ENCODE results near the gene PRELID3B. TPM values are rescaled to one million over a fixed set of nuclear protein-coding genes. Genes with fewer than 3 reads are reported as not detected.

Gene PRELID3B
- total and polyA plus RNA-seq, 7 experiments from 2014 or later, result 17.6 to 70.4 (median 42.0) TPM

DNA sequence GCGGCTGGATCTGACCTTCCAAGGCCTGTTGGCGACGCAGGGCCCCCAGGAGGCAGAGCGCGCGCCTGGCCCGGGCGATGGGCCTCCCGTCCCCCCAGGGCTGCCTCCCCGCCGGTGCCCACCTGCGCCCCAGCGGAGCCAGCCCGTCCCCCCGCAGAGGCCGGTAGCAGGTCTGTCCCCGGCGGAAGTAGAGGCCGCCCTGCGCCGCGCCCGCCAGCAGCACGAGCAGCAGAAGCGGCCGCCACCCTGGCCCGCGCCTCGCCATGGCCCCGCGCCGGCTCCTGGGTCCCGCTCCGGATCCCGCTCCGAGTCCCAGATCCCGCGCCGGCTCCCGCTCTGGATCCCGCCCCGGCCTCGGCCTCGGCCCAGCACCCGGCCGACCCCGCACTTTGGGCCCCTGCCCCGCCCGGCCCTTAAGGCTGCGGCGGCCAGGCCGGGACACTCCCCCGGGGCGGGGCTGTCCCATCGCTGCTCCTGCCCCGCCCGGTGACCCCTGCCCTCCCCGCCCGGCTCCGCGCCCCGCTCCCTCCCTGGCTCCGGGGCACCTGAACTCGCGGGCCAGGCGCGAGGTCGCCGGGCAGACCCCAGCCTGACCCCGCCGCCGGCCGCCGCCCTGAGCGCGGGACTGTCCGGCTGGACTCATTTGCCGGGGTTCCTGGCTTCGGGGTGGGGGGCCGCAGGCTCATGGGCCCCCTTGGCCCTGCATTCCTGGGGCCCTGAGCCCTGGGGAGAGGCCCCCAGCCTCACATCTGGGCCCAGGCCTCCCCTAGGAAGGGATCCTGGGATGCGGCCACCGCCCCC, 35.5 kb downstream of the PRELID3B start, which contains the start of gene CTSZ:
Gene CTSZ, minus strand, starts transcription at position 391 of the 801 bp plus-strand sequence. Its CDS starts 126 bp downstream, at position 265.
- no peaks in the 10 kb centered on the region for H3K27me3 ChIP-seq (ENCODE audit: control insufficient read depth in 2 of 2, insufficient read depth in 2 of 2, low read length in 2 of 2)
- no peaks in the 10 kb centered on the region for H3K27me3 Mint-ChIP-seq
- peak within 1 kb of the TSS; percentile 72 to 89 (median 80) for H3K4me3 Mint-ChIP-seq
- H3K36me3 Mint-ChIP-seq, result peaks cover 0 to 8% (median 0%) of the 10 kb centered on the region in 5 donors
- peak within 1 kb of the TSS; percentile 55 for H3K4me3 ChIP-seq (ENCODE audit: low read length)
- peak within 1 kb of the TSS; percentile 62 for H3K27ac ChIP-seq (ENCODE audit: low read depth, low read length)
- peaks cover 32 to 54% (median 38%) of the 10 kb centered on the region in 7 donors for H3K4me1 Mint-ChIP-seq
- no peaks in the 10 kb centered on the region for H3K36me3 ChIP-seq (ENCODE audit: control insufficient read depth in 2 of 3, insufficient read depth in 3 of 3, low read length in 3 of 3)
- ATAC-seq (peak; percentile 63), DNase-seq (peak in 7 of 9 donors; percentile 22 to 70 (median 36))
- POLR2A ChIA-PET, result no interaction called here
- H3K4me1 ChIP-seq (ENCODE audit: control insufficient read depth in 2 of 2, insufficient read depth in 2 of 2, low read length in 2 of 2), result peaks cover 20 to 23% of the 10 kb centered on the region in 2 donors
- H3K27ac Mint-ChIP-seq, result peak within 1 kb of the TSS in 6 of 9 donors; percentile 36 to 93 (median 62)
- H3K9me3 ChIP-seq (ENCODE audit: control insufficient read depth in 2 of 3, low read length in 3 of 3), result no peaks in the 10 kb centered on the region
- no peaks in the 10 kb centered on the region for H3K9me3 Mint-ChIP-seq
- intact Hi-C loops (cut with micrococcal nuclease), result loop anchor here (1.0 to 2.0 kb wide), 3 partner anchors 25 to 215 kb away; partner anchors contain the start of genes ATP5F1E (in 2 of the 2) and PRELID3B (in 1 of the 2)
- CTCF ChIA-PET, result no interaction called here

GRCh38 chr20:59006167-59006863, 36.3 kb downstream of the PRELID3B start:
- DNase-seq (no peak), ATAC-seq (no peak)
- no peaks in the 10 kb centered on the region for H3K27me3 Mint-ChIP-seq
- Histone ChIP-seq H3K27ac (ENCODE audit: low read depth, low read length) (peak overlapping the region; percentile 62), H3K4me1 (ENCODE audit: control insufficient read depth in 2 of 2, insufficient read depth in 2 of 2, low read length in 2 of 2) (peaks cover 20 to 23% of the 10 kb centered on the region in 2 donors), H3K36me3 (ENCODE audit: control insufficient read depth in 2 of 3, insufficient read depth in 3 of 3, low read length in 3 of 3) (no peaks in the 10 kb centered on the region), H3K4me3 (ENCODE audit: low read length) (peak overlapping the region; percentile 55), H3K27me3 (ENCODE audit: control insufficient read depth in 2 of 2, insufficient read depth in 2 of 2, low read length in 2 of 2) (no peaks in the 10 kb centered on the region), H3K9me3 (ENCODE audit: control insufficient read depth in 2 of 3, low read length in 3 of 3) (no peaks in the 10 kb centered on the region)
- intact Hi-C loops (cut with micrococcal nuclease), result loop anchor here (1.0 to 2.0 kb wide), 2 partner anchors 26 to 36 kb away; partner anchors contain the start of genes ATP5F1E (in 2 of the 2) and PRELID3B (in 1 of the 2)
- ChIA-PET CTCF (no interaction called here), POLR2A (interaction anchor here (1.7 to 2.1 kb wide), 2 partner anchors 26 to 116 kb away, joined by 4 to 10 read pairs; partner anchors contain the start of gene ATP5F1E)
- peaks cover 0 to 12% (median 0%) of the 10 kb centered on the region in 5 donors for H3K36me3 Mint-ChIP-seq
- peak overlapping the region in 3 of 9 donors; percentile 47 to 93 (median 84) for H3K27ac Mint-ChIP-seq
- peaks cover 29 to 46% (median 34%) of the 10 kb centered on the region in 7 donors for H3K4me1 Mint-ChIP-seq
- H3K4me3 Mint-ChIP-seq, result peak overlapping the region; percentile 68 to 89 (median 75)
- H3K9me3 Mint-ChIP-seq, result no peaks in the 10 kb centered on the region

DNA sequence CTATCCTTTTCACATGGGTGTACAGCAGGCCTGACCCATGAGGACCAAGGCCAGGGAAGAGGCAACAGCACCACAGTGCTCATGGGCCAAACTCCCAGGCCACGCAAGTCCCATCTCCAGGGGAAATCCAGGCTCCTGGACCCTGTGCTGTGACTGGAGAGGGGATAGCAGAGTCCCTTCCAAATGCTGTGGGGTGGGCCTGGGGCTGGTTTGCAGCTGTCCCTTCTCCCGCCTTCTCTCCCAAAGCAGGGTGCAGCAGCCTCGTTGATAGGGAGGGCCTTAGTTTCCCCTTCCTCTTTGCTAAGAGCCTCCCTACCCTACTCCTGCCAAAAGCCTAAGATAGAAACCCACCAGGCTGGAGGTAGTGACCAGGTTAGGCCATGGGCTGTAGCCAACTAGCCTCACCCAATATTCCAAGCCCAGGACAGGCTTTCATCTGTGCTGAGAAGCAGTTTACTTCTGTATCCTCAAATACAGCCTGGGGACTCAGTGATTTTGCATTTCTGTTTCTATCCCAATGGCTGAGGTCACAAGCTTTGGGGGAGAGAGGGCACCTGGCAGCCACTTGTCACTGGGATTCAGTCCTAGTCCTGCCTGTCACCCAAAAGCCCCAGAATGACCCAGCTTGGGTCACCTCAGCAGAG, 36.9 kb downstream of the PRELID3B start:
- DNase-seq (no peak), ATAC-seq (no peak)
- Mint-ChIP-seq H3K27me3 (no peaks in the 10 kb centered on the region), H3K9me3 (no peaks in the 10 kb centered on the region), H3K27ac (peak overlapping the region in 8 of 9 donors; percentile 69 to 93 (median 82)), H3K36me3 (peaks cover 0 to 12% (median 0%) of the 10 kb centered on the region in 5 donors), H3K4me1 (peaks cover 26 to 43% (median 33%) of the 10 kb centered on the region in 7 donors), H3K4me3 (peak overlapping the region; percentile 68 to 89 (median 80))
- peak overlapping the region; percentile 55 for H3K4me3 ChIP-seq (ENCODE audit: low read length)
- peak overlapping the region; percentile 62 for H3K27ac ChIP-seq (ENCODE audit: low read depth, low read length)
- H3K4me1 ChIP-seq (ENCODE audit: control insufficient read depth in 2 of 2, insufficient read depth in 2 of 2, low read length in 2 of 2), result peaks cover 20 to 23% of the 10 kb centered on the region in 2 donors
- H3K27me3 ChIP-seq (ENCODE audit: control insufficient read depth in 2 of 2, insufficient read depth in 2 of 2, low read length in 2 of 2), result no peaks in the 10 kb centered on the region
- intact Hi-C loops (cut with micrococcal nuclease), result loop anchor here (1.0 to 2.0 kb wide), 4 partner anchors 15 to 37 kb away; partner anchors contain the start of genes ATP5F1E (in 2 of the 2), NELFCD (in 2 of the 2) and PRELID3B (in 2 of the 2)
- H3K9me3 ChIP-seq (ENCODE audit: control insufficient read depth in 2 of 3, low read length in 3 of 3), result no peaks in the 10 kb centered on the region
- ChIA-PET CTCF (no interaction called here), POLR2A (interaction anchor here (0.6 to 2.1 kb wide), 4 partner anchors 8 to 346 kb away, joined by 3 to 10 read pairs (median 4); partner anchors contain the start of gene ATP5F1E)
- no peaks in the 10 kb centered on the region for H3K36me3 ChIP-seq (ENCODE audit: control insufficient read depth in 2 of 3, insufficient read depth in 3 of 3, low read length in 3 of 3)

DNA sequence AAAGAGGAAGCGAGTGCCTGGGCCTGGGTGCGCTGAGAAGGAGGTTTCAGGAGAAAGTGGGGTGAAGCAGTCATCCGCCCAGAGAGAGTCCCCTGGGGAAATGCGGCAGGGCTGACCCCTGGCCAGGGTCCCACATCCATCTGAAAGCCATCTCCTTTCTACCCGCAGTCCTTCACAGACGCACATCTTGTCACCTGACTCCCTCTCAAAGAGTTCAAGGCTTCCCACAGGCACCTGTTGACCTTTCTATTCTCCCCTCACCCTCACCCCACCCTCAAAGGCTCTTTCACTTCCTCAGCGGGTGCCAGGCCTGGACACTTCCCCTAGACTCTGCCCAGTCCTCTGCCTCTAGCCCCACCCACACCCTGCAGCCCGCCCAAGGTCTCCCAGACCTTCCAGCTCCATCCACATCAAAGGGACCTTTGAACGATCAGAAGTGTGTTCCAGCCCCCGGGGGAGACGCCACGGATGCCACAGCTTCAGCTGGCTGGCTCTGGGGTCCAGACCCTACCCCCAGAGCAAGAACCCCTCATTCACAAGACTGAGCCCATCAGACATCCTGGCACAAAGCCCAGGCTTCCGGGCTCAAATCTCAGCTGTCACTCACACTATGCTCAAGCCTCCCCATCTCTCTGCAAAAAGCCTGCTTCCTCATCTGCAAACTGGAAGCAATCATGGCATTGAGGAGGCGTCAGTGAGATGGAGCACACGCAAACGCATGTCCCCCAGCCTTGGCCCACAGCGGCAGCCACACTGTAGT, 37.6 kb downstream of the PRELID3B start:
- Mint-ChIP-seq H3K27ac (peak overlapping the region; percentile 69 to 93 (median 82)), H3K27me3 (no peaks in the 10 kb centered on the region), H3K36me3 (peaks cover 0 to 13% (median 0%) of the 10 kb centered on the region in 5 donors), H3K4me1 (peaks cover 26 to 41% (median 33%) of the 10 kb centered on the region in 7 donors), H3K4me3 (peak overlapping the region; percentile 68 to 89 (median 80)), H3K9me3 (no peaks in the 10 kb centered on the region)
- Histone ChIP-seq H3K27me3 (ENCODE audit: control insufficient read depth in 2 of 2, insufficient read depth in 2 of 2, low read length in 2 of 2) (no peaks in the 10 kb centered on the region), H3K4me1 (ENCODE audit: control insufficient read depth in 2 of 2, insufficient read depth in 2 of 2, low read length in 2 of 2) (peaks cover 20 to 23% of the 10 kb centered on the region in 2 donors), H3K27ac (ENCODE audit: low read depth, low read length) (peak overlapping the region; percentile 34), H3K9me3 (ENCODE audit: control insufficient read depth in 2 of 3, low read length in 3 of 3) (no peaks in the 10 kb centered on the region), H3K4me3 (ENCODE audit: low read length) (peak overlapping the region; percentile 55), H3K36me3 (ENCODE audit: control insufficient read depth in 2 of 3, insufficient read depth in 3 of 3, low read length in 3 of 3) (no peaks in the 10 kb centered on the region)
- intact Hi-C loops (cut with micrococcal nuclease), result loop anchor here (2.0 kb wide), 3 partner anchors 14 to 38 kb away; partner anchors contain the start of genes NELFCD (in 2 of the 2) and PRELID3B (in 1 of the 2)
- ChIA-PET POLR2A (interaction anchor here (0.5 to 2.1 kb wide), 6 partner anchors 9 to 345 kb away, joined by 3 to 10 read pairs (median 4); partner anchors contain the start of gene ATP5F1E), CTCF (no interaction called here)
- DNase-seq (peak in 7 of 9 donors; percentile 17 to 54 (median 50)), ATAC-seq (peak; percentile 73)

DNA sequence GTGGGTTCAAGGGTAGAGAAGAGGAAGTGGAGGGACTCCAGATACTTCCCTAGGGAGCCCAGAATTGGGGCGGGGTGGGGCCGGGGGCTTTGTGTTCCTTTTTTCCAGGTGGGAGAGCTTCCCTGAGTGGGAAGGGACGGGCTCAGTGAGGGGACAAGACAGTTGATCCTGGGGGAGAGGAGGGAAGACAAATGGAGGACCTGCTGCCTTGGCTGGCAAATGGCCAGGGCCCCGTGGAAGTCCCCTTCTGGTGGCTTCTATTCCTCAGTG, 38.2 kb downstream of the PRELID3B start:
- H3K27me3 Mint-ChIP-seq, result no peaks in the 10 kb centered on the region
- Histone ChIP-seq H3K9me3 (ENCODE audit: control insufficient read depth in 2 of 3, low read length in 3 of 3) (no peaks in the 10 kb centered on the region), H3K4me1 (ENCODE audit: control insufficient read depth in 2 of 2, insufficient read depth in 2 of 2, low read length in 2 of 2) (peaks cover 20 to 23% of the 10 kb centered on the region in 2 donors), H3K27ac (ENCODE audit: low read depth, low read length) (peak overlapping the region; percentile 34), H3K4me3 (ENCODE audit: low read length) (no peak overlapping the region), H3K27me3 (ENCODE audit: control insufficient read depth in 2 of 2, insufficient read depth in 2 of 2, low read length in 2 of 2) (no peaks in the 10 kb centered on the region), H3K36me3 (ENCODE audit: control insufficient read depth in 2 of 3, insufficient read depth in 3 of 3, low read length in 3 of 3) (no peaks in the 10 kb centered on the region)
- H3K9me3 Mint-ChIP-seq, result no peaks in the 10 kb centered on the region
- ChIA-PET POLR2A (interaction anchor here (0.5 to 2.1 kb wide), 6 partner anchors 10 to 149 kb away, joined by 3 to 10 read pairs (median 4); partner anchors contain the start of gene ATP5F1E), CTCF (no interaction called here)
- intact Hi-C loops (cut with micrococcal nuclease), result loop anchor here (2.0 kb wide), 3 partner anchors 14 to 38 kb away; partner anchors contain the start of genes NELFCD (in 2 of the 2) and PRELID3B (in 1 of the 2)
- DNase-seq (peak in 7 of 9 donors; percentile 33 to 57 (median 41)), ATAC-seq (no peak)
- peak overlapping the region; percentile 38 to 93 (median 80) for H3K27ac Mint-ChIP-seq
- peak overlapping the region; percentile 68 to 89 (median 80) for H3K4me3 Mint-ChIP-seq
- peaks cover 26 to 39% (median 33%) of the 10 kb centered on the region in 7 donors for H3K4me1 Mint-ChIP-seq
- H3K36me3 Mint-ChIP-seq, result peaks cover 0 to 13% (median 0%) of the 10 kb centered on the region in 5 donors
